HG03045 (cell line): ENCODE measurements around the gene KIF24.
"Not testable (repeated sequence)": the region's sequence is repeated elsewhere in the genome, so short reads cannot be mapped to it uniquely, and the experiment has no call there.

Experiments
- ATAC-seq: cut with Tn5 transposase; IDR thresholded peaks from one replicate; pipeline ENCODE4 v1.9.1; 2021; ENCODE audit warnings: mild to moderate bottlenecking, moderate library complexity; ENCODE audit not compliant: unreplicated experiment

KIF24 gene

GRCh38 chr9:34328500-34328986, 525 bp downstream of the KIF24 start:
- no peak for ATAC-seq

- no peak for ATAC-seq
These were observed 2.4 kb downstream of the KIF24 start for GRCh38 chr9:34326690-34327089.

- no peak for ATAC-seq
These were observed 6.0 kb downstream of the KIF24 start for GRCh38 chr9:34322899-34323591.

- ATAC-seq, result no peak
These were observed 7.6 kb downstream of the KIF24 start for GRCh38 chr9:34321451-34321850.

- no peak for ATAC-seq
These were observed 10.8 kb downstream of the KIF24 start for GRCh38 chr9:34318163-34318790.

GRCh38 chr9:34317436-34317835, 11.6 kb downstream of the KIF24 start:
- no peak for ATAC-seq

- ATAC-seq, result no peak
These were observed 17.4 kb downstream of the KIF24 start for GRCh38 chr9:34311499-34312185.

GRCh38 chr9:34310215-34310614, 18.9 kb downstream of the KIF24 start:
- ATAC-seq, result no peak

- not testable (repeated sequence) for ATAC-seq
These were observed 20.8 kb downstream of the KIF24 start for GRCh38 chr9:34308316-34308715.

- ATAC-seq, result not testable (repeated sequence)
These were observed 28.0 kb downstream of the KIF24 start for GRCh38 chr9:34301064-34301463.

GRCh38 chr9:34292552-34292951, 36.5 kb downstream of the KIF24 start:
- ATAC-seq, result no peak

- ATAC-seq, result no peak
These were observed 37.6 kb downstream of the KIF24 start for GRCh38 chr9:34291423-34291822.

GRCh38 chr9:34291023-34291422, 38.0 kb downstream of the KIF24 start:
- no peak for ATAC-seq

GRCh38 chr9:34289159-34289558, 39.9 kb downstream of the KIF24 start:
- no peak for ATAC-seq

GRCh38 chr9:34282096-34282495, 47.0 kb downstream of the KIF24 start:
- ATAC-seq, result no peak

GRCh38 chr9:34279411-34279810, 49.7 kb downstream of the KIF24 start:
- ATAC-seq, result no peak
